Measurements from ENCODE around the gene TATDN3. TPM values are rescaled to one million over a fixed set of nuclear protein-coding genes. Genes with fewer than 3 reads are reported as not detected.

TATDN3 gene, protein sequence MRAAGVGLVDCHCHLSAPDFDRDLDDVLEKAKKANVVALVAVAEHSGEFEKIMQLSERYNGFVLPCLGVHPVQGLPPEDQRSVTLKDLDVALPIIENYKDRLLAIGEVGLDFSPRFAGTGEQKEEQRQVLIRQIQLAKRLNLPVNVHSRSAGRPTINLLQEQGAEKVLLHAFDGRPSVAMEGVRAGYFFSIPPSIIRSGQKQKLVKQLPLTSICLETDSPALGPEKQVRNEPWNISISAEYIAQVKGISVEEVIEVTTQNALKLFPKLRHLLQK
- total RNA-seq (2021) = 13.8 and 14.2 TPM in 2 replicates
- long read RNA-seq, transcript TATDN3-202 (10 exons, 2,389 nt) = major isoform, 29 of 71 reads
- long read RNA-seq, transcript TATDN3-214 (10 exons, 1,381 nt) = minor isoform, 11 of 71 reads
- long read RNA-seq, transcript TATDN3-201 (10 exons, 2,321 nt) = minor isoform, 18 of 71 reads
- long read RNA-seq, partial matches to known transcripts = 2 of 71 reads
- long read RNA-seq, other reads (novel, unspliced or antisense) = 10 of 71 reads

DNA sequence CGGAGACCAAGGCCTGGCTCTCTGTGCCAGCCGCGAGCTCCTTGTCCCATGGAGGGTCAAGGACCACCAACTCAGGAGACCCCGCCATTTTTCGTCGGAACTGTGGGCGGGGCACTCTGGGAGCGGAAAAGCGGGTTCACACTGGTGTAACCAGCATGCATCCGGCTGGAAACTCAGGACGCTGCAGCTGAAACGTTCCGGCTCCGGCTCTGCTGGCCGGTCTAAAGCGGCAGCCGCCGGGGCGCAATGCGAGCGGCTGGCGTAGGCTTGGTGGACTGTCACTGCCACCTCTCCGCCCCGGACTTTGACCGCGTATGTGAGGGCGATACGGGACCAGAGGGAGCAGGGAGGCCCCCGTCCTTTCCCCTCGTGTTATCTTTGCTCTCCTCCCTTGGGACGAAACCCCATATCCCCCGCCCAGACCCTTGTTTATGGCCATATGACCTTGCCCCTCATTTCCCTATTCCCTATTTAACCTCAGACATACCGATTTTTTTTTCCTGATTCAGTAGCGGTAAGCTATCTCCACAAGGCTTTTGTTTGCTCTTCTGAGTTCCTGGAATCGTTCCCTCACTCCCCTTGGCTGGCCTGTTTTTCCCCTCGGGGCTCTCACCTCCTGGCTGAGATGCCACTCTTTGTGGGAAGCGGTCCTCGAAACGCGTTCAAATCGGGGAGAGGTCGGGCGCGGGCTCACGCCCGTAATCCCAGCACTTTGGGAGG lies at the start of gene TATDN3, which contains the start of gene NSL1:
TSS of gene TATDN3 (plus strand) at position 219 of the 720 bp plus-strand sequence. CDS start at position 247, 28 bp downstream.
TSS of gene NSL1 (minus strand) at position 102 of the 720 bp plus-strand sequence. CDS start at position 88, 14 bp downstream.
- Mint-ChIP-seq H3K4me1 (peaks cover 12 to 18% of the 10 kb centered on the region in 2 experiments), H3K27me3 (ENCODE audit: low read depth) (no peaks in the 10 kb centered on the region), H3K4me3 (peak within 1 kb of the TSS; percentile 90 to 98), H3K36me3 (ENCODE audit: insufficient read depth in 1 of 3, low read depth in 3 of 3) (peaks cover 7 to 17% (median 10%) of the 10 kb centered on the region in 3 experiments), H3K9me3 (no peaks in the 10 kb centered on the region), H3K27ac (peak within 1 kb of the TSS; percentile 96 to 98 (median 98))
- Histone ChIP-seq H2BK5ac (ENCODE audit: insufficient read length, low read length) (no peak within 1 kb of the TSS), H2BK12ac (ENCODE audit: insufficient read length, low read depth, low read length) (no peak within 1 kb of the TSS), H3K23me2 (ENCODE audit: insufficient read length, low read depth, low read length, poor library complexity, severe bottlenecking) (peaks cover 7% of the 10 kb centered on the region), H3K14ac (ENCODE audit: insufficient read depth, low read length) (peak within 1 kb of the TSS; percentile 73), H3K79me1 (ENCODE audit: insufficient read depth, low read depth, low read length, poor library complexity, severe bottlenecking) (no peaks in the 10 kb centered on the region), H3K27ac (ENCODE audit: insufficient read length, low read depth, low read length) (no peak within 1 kb of the TSS), H3K27me3 (ENCODE audit: insufficient read depth, low read length) (no peaks in the 10 kb centered on the region), H3K4me2 (ENCODE audit: insufficient read depth, insufficient read length, low read length) (peak within 1 kb of the TSS; percentile 98), H2AFZ (ENCODE audit: low read length) (peak within 1 kb of the TSS; percentile 35), H4K8ac (replicated peaks; ENCODE audit: insufficient read length, low read depth, low read length) (no peak within 1 kb of the TSS), H3K56ac (ENCODE audit: insufficient read length, low read depth, low read length) (no peak within 1 kb of the TSS), H3K9ac (ENCODE audit: extremely low read depth, insufficient read length, low read length) (peak within 1 kb of the TSS; percentile 83), H3K79me2 (ENCODE audit: insufficient read depth, low read length) (peaks cover 2% of the 10 kb centered on the region; the same call in 1 of the 2 replicates), H2AK5ac (ENCODE audit: insufficient read length, low read length) (no peak within 1 kb of the TSS), H3K4ac (ENCODE audit: low read depth, low read length) (no peak within 1 kb of the TSS), H3K23ac (ENCODE audit: insufficient read length, low read depth, low read length) (no peak within 1 kb of the TSS), H4K5ac (ENCODE audit: insufficient read length, low read depth, low read length) (no peak within 1 kb of the TSS), H2BK15ac (ENCODE audit: low read depth, low read length) (no peak within 1 kb of the TSS), H4K20me1 (ENCODE audit: control insufficient read depth, insufficient read depth, insufficient read length) (no peaks in the 10 kb centered on the region), H4K91ac (ENCODE audit: insufficient read length, low read depth, low read length) (no peak within 1 kb of the TSS), H3K9me3 (ENCODE audit: control insufficient read depth, low read depth, low read length) (no peaks in the 10 kb centered on the region), H3K18ac (ENCODE audit: insufficient read length, low read depth, low read length) (no peak within 1 kb of the TSS), H2BK20ac (ENCODE audit: low read depth, low read length, poor library complexity, severe bottlenecking) (no peak within 1 kb of the TSS), H3K4me1 (ENCODE audit: insufficient read depth, low read length) (no peaks in the 10 kb centered on the region; the same call in 1 of the 2 replicates), H2BK120ac (ENCODE audit: low read depth, low read length, poor library complexity, severe bottlenecking) (no peak within 1 kb of the TSS), H3T11ph (ENCODE audit: low read length) (no peak within 1 kb of the TSS)
- TF ChIP-seq CTCF (conservative IDR thresholded peaks at IDR 0.05) = no peak
- DNase-seq = peak; percentile 93
- WGBS (ENCODE audit: extremely low coverage, insufficient read length, low lambda C conversion rate) = no CpG with 5 or more reads among the region's 46 CpGs
